ENCODE data around the gene RABGGTA.

DNA sequence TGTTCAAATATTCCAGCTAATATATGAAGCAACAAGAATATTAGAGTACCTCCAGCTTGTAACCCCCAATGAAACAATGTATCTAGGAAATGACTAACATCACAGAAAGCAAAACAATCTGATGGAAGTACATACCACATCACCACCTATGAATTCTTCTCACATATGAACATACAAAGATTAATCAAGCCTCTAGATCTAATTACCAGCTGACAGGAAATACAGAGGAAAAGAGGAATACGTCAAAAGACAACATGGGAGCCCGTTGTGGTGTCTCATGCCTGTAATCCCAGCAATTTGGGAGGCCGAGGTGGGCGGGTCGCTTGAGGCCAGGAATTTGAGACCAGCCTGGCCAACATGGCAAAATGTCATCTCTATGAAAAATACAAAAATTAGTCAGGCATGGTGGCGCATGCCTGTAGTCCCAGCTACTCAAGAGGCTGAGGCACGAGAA, 46.8 kb downstream of the RABGGTA start:
- TF ChIP-seq POLR2A (IDR thresholded peaks at IDR 0.05; ENCODE audit: low read depth, low read length) (no peak), TAF1 (IDR thresholded peaks at IDR 0.05; ENCODE audit: low read depth, low read length) (no peak), POLR2AphosphoS5 (IDR thresholded peaks at IDR 0.05; ENCODE audit: low read depth, low read length) (no peak), SPI1 (IDR thresholded peaks at IDR 0.05; ENCODE audit: low read depth, low read length) (no peak), PAX5 (IDR thresholded peaks at IDR 0.05; ENCODE audit: insufficient read depth, low read length, severe bottlenecking) (no peak), POU2F2 (IDR thresholded peaks at IDR 0.05; ENCODE audit: low read depth, low read length) (no peak)
